Mammary epithelial cell (primary cell): Measurements from ENCODE around the gene WFDC9.

Experiments
- CTCF ChIP-seq, 2 donors: IDR thresholded peaks in 1 of 2; conservative IDR thresholded peaks in 1 of 2; 2 replicates each; pipeline ENCODE4 v1.5.1; 2011 to 2012; ENCODE audit warnings: inconsistent platforms in 2 of 2, low read length in 2 of 2, mild to moderate bottlenecking in 2 of 2, control low read depth in 1 of 2, low read depth in 1 of 2; ENCODE audit not compliant: insufficient read depth in 1 of 2; ENCODE audit errors: extremely low read depth in 1 of 2
- EZH2 ChIP-seq: IDR thresholded peaks from 2 replicates; pipeline ENCODE4 v1.6.1; 2012; ENCODE audit warnings: low read length, inconsistent platforms, borderline replicate concordance

GRCh38 chr20:45631184-45631583 is at the start of gene WFDC9:
- TF ChIP-seq CTCF (conservative IDR thresholded peaks at IDR 0.05 in 1 of 2, IDR thresholded peaks at IDR 0.05 in 1 of 2; ENCODE audit: extremely low read depth in 1 of 2, insufficient read depth in 1 of 2, low read depth in 1 of 2, low read length in 2 of 2) (no peak), EZH2 (no peak)
